MCF 10A (cell line): ENCODE data around the gene PLXNA3. TPM values are rescaled to one million over a fixed set of nuclear protein-coding genes. Genes with fewer than 3 reads are reported as not detected.

Experiments
- BruUV-seq: library from RNA; stranded (reverse); fragments of 400-500 nt; replicated peaks from 2 replicates; lab custom pipeline; 2021; lab: Mats Ljungman, UMichigan
- CTCF ChIA-PET: fragments of 300-600 bp; sonication (Branson Sonifier 250); formaldehyde crosslinking; extraction: SDS; loops from one replicate; lab custom pipeline; 2021; ENCODE audit warnings: antibody characterized with exemption, inconsistent platforms; lab: Yijun Ruan, JAX
- POLR2A ChIA-PET: fragments of 300-600, 350-650 bp; sonication (Branson Sonifier 250); formaldehyde crosslinking; extraction: SDS; loops from one replicate; lab custom pipeline; 2020; ENCODE audit warnings: antibody characterized with exemption, inconsistent platforms; lab: Yijun Ruan, JAX
- DNase-seq: peaks from one replicate; pipeline ENCODE4 v3.0.0-alpha.2; 2018; ENCODE audit not compliant: unreplicated experiment
- H3K27ac Mint-ChIP-seq: one replicate; pipeline ENCODE4 v1.8.0; 2022; ENCODE audit warnings: mild to moderate bottlenecking, low read depth, mixed read lengths; ENCODE audit not compliant: unreplicated experiment
- H3K27me3 Mint-ChIP-seq: one replicate; pipeline ENCODE4 v1.8.0; 2022; ENCODE audit warnings: mixed read lengths; ENCODE audit not compliant: insufficient read depth, unreplicated experiment
- H3K36me3 Mint-ChIP-seq: one replicate; pipeline ENCODE4 v1.8.0; 2022; ENCODE audit warnings: mild to moderate bottlenecking, moderate library complexity, mixed read lengths; ENCODE audit not compliant: insufficient read depth, unreplicated experiment
- H3K4me1 Mint-ChIP-seq: one replicate; pipeline ENCODE4 v1.8.0; 2022; ENCODE audit warnings: mixed read lengths; ENCODE audit not compliant: insufficient read depth, unreplicated experiment
- H3K4me3 Mint-ChIP-seq: one replicate; pipeline ENCODE4 v1.8.0; 2022; ENCODE audit warnings: mild to moderate bottlenecking, moderate library complexity, mixed read lengths; ENCODE audit not compliant: unreplicated experiment
- H3K9me3 Mint-ChIP-seq: one replicate; pipeline ENCODE4 v1.8.0; 2022; ENCODE audit warnings: mixed read lengths; ENCODE audit not compliant: unreplicated experiment
- CTCF ChIP-seq: fragments of 200-600 bp; IDR thresholded peaks from one replicate; pipeline ENCODE4 v1.8.0; 2022; ENCODE audit warnings: antibody characterized with exemption, mild to moderate bottlenecking; ENCODE audit not compliant: unreplicated experiment
- intact Hi-C: fragments of 100-400 bp; cut with micrococcal nuclease; formaldehyde crosslinking; loops from 2 replicates; pipeline ENCODE4 v1.14.1; 2022
- total RNA-seq: library from RNA; stranded (reverse); gene quantifications from 2 replicates; pipeline ENCODE4 v1.2.3, GENCODE V29; 2022

The PLXNA3 gene
- total RNA-seq, 1 experiment from 2014 or later: 48.0 TPM

- no TSS peak for BruUV-seq
Measured at GRCh38 chrX:154464806-154465365, 6.8 kb downstream of the PLXNA3 start.

GRCh38 chrX:154465601-154466000 lies 7.5 kb downstream of the PLXNA3 start:
- Mint-ChIP-seq H3K4me1 (peaks cover 4% of the 10 kb centered on the region), H3K27ac (no peak overlapping the region), H3K36me3 (peaks cover 26% of the 10 kb centered on the region), H3K4me3 (no peak overlapping the region), H3K27me3 (peaks cover 7% of the 10 kb centered on the region), H3K9me3 (no peaks in the 10 kb centered on the region)
- intact Hi-C loops: no loop called here
- ChIA-PET POLR2A (no interaction called here), CTCF (interaction anchor here (0.7 kb wide), 1 partner anchor 1228 kb away, joined by 3 read pairs; no protein-coding TSS in a partner anchor)
- BruUV-seq: no TSS peak
- no peak for TF ChIP-seq CTCF
- no peak for DNase-seq

More at GRCh38 chrX:154464806-154465365, 6.8 kb downstream of the PLXNA3 start:
- Mint-ChIP-seq H3K4me1 (peaks cover 4% of the 10 kb centered on the region), H3K36me3 (peaks cover 26% of the 10 kb centered on the region), H3K4me3 (no peak overlapping the region), H3K27ac (no peak overlapping the region), H3K9me3 (no peaks in the 10 kb centered on the region), H3K27me3 (peaks cover 7% of the 10 kb centered on the region)
- no peak for DNase-seq
- ChIA-PET CTCF (no interaction called here), POLR2A (no interaction called here)
- intact Hi-C loops: no loop called here
- TF ChIP-seq CTCF: no peak

GRCh38 chrX:154466036-154466435 lies 8.0 kb downstream of the PLXNA3 start:
- ChIA-PET POLR2A (no interaction called here), CTCF (interaction anchor here (0.7 kb wide), 1 partner anchor 1229 kb away, joined by 3 read pairs; no protein-coding TSS in a partner anchor)
- no peak for TF ChIP-seq CTCF
- DNase-seq: no peak
- Mint-ChIP-seq H3K27me3 (peaks cover 7% of the 10 kb centered on the region), H3K36me3 (peaks cover 26% of the 10 kb centered on the region), H3K4me3 (no peak overlapping the region), H3K9me3 (no peaks in the 10 kb centered on the region), H3K27ac (no peak overlapping the region), H3K4me1 (peaks cover 4% of the 10 kb centered on the region)
- intact Hi-C loops: no loop called here
- no TSS peak for BruUV-seq

GRCh38 chrX:154466907-154467306 lies 8.8 kb downstream of the PLXNA3 start:
- Mint-ChIP-seq H3K27me3 (peaks cover 3% of the 10 kb centered on the region), H3K36me3 (peaks cover 22% of the 10 kb centered on the region), H3K9me3 (no peaks in the 10 kb centered on the region), H3K4me3 (no peak overlapping the region), H3K4me1 (peaks cover under 1% of the 10 kb centered on the region), H3K27ac (no peak overlapping the region)
- intact Hi-C loops: no loop called here
- BruUV-seq: no TSS peak
- no peak for DNase-seq
- no peak for TF ChIP-seq CTCF
- ChIA-PET POLR2A (no interaction called here), CTCF (no interaction called here)
